ENCODE measurements around the gene SLC22A23. TPM values are rescaled to one million over a fixed set of nuclear protein-coding genes. Genes with fewer than 3 reads are reported as not detected.

Gene SLC22A23
- total RNA-seq, 1 donor from 2014 or later, result 0.05 TPM

DNA sequence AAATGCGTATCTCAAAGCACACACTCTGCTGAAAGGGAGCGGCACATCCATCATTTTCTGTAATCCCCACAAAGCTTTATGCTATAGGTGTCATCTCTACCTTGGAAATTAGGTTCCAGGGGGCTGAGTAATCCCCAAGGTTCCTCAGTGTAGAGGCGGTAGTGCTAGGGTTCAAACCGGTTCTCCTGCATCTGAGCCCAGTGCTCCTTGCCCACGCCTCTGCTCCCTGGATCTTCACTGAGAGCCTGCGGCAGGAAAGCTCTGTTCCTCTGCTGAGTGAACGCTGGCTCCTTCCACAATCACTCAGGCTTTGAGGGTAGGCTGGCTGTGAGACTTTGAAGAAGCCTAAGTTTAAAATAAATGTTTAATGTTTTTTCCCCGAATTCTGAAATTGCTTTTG is 24.9 kb downstream of the SLC22A23 start:
- H3K27ac Mint-ChIP-seq, result no peak overlapping the region
- no peaks in the 10 kb centered on the region for H3K4me1 Mint-ChIP-seq (ENCODE audit: low read depth)
- H3K4me3 Mint-ChIP-seq, result no peak overlapping the region
- H3K36me3 Mint-ChIP-seq (ENCODE audit: low read depth), result no peaks in the 10 kb centered on the region
- no peaks in the 10 kb centered on the region for H3K27me3 Mint-ChIP-seq (ENCODE audit: insufficient read depth)
- intact Hi-C loops (cut with micrococcal nuclease), result no loop called here
- no peak for DNase-seq (ENCODE audit: low spot score)
- no peaks in the 10 kb centered on the region for H3K9me3 Mint-ChIP-seq

DNA sequence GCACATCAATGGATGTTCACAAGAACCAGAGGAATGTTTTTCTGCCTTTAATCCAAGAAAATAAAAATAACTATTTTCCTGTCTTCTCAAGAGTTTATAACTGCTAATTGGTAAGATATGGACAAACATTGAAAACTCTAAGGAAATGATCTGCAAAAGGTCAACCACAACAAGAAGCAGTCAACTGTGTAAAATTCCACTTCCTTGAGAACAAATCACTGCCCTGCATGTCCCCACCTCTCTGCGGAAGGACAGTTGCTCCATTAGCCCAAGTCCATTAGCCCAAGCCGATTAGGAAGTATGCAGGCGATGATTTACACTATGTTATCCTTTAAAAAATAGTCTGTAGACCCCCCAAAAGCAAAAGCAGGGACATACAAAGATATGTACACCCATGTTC is 27.6 kb downstream of the SLC22A23 start:
- no peak for DNase-seq (ENCODE audit: low spot score)
- Mint-ChIP-seq H3K36me3 (ENCODE audit: low read depth) (no peaks in the 10 kb centered on the region), H3K4me3 (no peak overlapping the region), H3K27ac (no peak overlapping the region), H3K4me1 (ENCODE audit: low read depth) (no peaks in the 10 kb centered on the region), H3K9me3 (no peaks in the 10 kb centered on the region), H3K27me3 (ENCODE audit: insufficient read depth) (no peaks in the 10 kb centered on the region)
- intact Hi-C loops (cut with micrococcal nuclease), result no loop called here

DNA sequence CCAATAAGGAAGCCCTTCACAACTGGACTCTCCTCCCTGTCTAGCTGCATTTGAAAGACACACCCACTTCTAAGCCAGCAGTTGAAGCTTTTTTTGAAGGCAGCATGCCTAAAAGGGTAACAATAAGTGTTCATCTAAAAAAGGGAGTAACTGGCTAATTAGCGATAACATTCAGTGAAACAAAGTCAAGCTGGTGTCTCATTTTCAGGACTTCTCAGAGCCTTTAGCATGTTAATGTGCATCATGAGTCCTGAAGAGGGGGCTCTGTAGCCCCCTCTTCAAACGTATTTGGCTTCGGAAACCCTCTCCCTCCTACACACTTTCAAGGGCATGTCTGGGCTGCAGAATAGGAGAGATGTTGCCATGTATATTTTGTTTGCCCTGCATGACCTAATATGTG is 28.1 kb downstream of the SLC22A23 start:
- no peaks in the 10 kb centered on the region for H3K27me3 Mint-ChIP-seq (ENCODE audit: insufficient read depth)
- intact Hi-C loops (cut with micrococcal nuclease), result no loop called here
- H3K9me3 Mint-ChIP-seq, result no peaks in the 10 kb centered on the region
- H3K36me3 Mint-ChIP-seq (ENCODE audit: low read depth), result no peaks in the 10 kb centered on the region
- H3K27ac Mint-ChIP-seq, result no peak overlapping the region
- no peak for DNase-seq (ENCODE audit: low spot score)
- no peaks in the 10 kb centered on the region for H3K4me1 Mint-ChIP-seq (ENCODE audit: low read depth)
- no peak overlapping the region for H3K4me3 Mint-ChIP-seq

DNA sequence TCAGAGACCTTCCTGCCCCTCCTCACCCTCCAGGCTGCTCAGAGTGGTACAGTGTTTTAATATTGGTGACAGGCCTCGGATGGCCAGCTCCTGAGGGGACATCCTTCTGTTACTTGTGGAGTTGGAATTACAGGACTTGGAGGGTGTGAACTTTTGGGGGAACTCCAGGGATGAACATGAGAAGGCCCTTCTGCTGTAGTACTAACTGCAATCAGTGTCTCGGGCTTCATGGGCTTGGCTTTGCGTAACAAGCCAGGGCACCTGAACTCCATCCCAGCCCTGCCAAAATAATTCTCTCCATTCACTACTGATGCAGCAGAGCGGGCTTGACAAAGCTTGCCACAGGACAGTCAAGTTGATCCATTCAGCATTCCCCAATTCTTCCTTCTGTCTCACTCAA is 28.6 kb downstream of the SLC22A23 start:
- no peak for DNase-seq (ENCODE audit: low spot score)
- intact Hi-C loops (cut with micrococcal nuclease), result no loop called here
- Mint-ChIP-seq H3K36me3 (ENCODE audit: low read depth) (no peaks in the 10 kb centered on the region), H3K27me3 (ENCODE audit: insufficient read depth) (peaks cover under 1% of the 10 kb centered on the region), H3K9me3 (no peaks in the 10 kb centered on the region), H3K4me3 (no peak overlapping the region), H3K27ac (no peak overlapping the region), H3K4me1 (ENCODE audit: low read depth) (no peaks in the 10 kb centered on the region)

DNA sequence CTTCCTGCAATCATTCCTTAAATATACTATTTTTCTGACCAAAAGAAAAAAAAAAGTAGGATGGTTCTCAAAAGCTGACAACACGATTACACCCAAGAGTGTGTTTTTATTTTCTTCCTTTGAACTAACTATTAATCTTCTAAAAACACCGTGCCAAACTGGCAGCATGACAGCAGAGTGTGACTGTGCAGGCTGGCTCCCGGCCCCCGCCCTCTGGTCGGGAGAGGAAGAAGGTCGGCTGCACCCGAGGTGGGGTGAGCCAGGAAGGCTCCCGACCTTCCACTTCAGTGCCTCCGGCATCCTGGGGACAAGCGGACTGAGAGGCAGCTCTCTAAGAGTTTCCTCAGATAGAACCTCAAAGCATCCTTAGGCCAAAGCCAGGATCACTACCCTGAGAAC is 29.2 kb downstream of the SLC22A23 start:
- H3K4me1 Mint-ChIP-seq (ENCODE audit: low read depth), result no peaks in the 10 kb centered on the region
- H3K4me3 Mint-ChIP-seq, result no peak overlapping the region
- no peak overlapping the region for H3K27ac Mint-ChIP-seq
- intact Hi-C loops (cut with micrococcal nuclease), result no loop called here
- no peaks in the 10 kb centered on the region for H3K9me3 Mint-ChIP-seq
- H3K36me3 Mint-ChIP-seq (ENCODE audit: low read depth), result no peaks in the 10 kb centered on the region
- DNase-seq (ENCODE audit: low spot score), result no peak
- H3K27me3 Mint-ChIP-seq (ENCODE audit: insufficient read depth), result peaks cover 6% of the 10 kb centered on the region

DNA sequence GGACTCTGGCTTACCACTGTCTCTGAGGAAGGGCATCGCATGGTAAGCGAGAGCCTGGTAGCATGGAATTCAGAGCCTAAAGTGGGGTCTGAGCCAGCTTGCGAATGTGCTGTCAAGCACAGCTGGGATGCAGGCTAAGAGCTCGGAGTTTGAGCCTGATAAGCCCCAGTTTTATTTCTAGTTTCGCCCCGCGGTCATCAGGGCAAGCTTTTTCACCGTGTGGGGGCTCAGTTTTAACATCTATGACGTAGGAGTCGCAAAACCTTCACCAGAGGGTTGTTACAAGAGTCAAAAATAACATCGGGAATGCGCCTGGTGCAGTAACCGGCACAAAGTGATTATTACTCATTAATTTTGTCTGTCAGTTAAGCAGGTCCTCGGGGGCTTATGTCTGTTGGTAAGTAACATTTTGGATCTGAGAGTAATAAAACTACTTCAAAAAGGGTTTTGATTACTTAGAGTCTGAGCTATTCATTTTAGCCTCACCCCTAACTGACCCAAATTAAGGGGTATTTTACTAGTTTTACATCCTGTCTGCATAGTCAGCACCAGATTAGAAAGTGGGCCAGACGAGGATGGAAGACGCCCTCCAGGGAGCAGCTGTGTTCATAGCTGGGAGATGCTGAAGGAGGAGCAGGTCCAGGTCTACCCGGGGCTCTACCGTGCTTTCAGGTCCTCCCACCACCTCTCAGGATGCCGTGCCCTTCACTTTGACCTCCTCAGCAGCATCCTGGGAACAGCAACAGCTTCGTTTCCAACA is 29.7 kb downstream of the SLC22A23 start:
- no peaks in the 10 kb centered on the region for H3K4me1 Mint-ChIP-seq (ENCODE audit: low read depth)
- DNase-seq (ENCODE audit: low spot score), result no peak
- H3K36me3 Mint-ChIP-seq (ENCODE audit: low read depth), result no peaks in the 10 kb centered on the region
- no peak overlapping the region for H3K4me3 Mint-ChIP-seq
- no peak overlapping the region for H3K27ac Mint-ChIP-seq
- intact Hi-C loops (cut with micrococcal nuclease), result no loop called here
- no peaks in the 10 kb centered on the region for H3K9me3 Mint-ChIP-seq
- peaks cover 7% of the 10 kb centered on the region for H3K27me3 Mint-ChIP-seq (ENCODE audit: insufficient read depth)

DNA sequence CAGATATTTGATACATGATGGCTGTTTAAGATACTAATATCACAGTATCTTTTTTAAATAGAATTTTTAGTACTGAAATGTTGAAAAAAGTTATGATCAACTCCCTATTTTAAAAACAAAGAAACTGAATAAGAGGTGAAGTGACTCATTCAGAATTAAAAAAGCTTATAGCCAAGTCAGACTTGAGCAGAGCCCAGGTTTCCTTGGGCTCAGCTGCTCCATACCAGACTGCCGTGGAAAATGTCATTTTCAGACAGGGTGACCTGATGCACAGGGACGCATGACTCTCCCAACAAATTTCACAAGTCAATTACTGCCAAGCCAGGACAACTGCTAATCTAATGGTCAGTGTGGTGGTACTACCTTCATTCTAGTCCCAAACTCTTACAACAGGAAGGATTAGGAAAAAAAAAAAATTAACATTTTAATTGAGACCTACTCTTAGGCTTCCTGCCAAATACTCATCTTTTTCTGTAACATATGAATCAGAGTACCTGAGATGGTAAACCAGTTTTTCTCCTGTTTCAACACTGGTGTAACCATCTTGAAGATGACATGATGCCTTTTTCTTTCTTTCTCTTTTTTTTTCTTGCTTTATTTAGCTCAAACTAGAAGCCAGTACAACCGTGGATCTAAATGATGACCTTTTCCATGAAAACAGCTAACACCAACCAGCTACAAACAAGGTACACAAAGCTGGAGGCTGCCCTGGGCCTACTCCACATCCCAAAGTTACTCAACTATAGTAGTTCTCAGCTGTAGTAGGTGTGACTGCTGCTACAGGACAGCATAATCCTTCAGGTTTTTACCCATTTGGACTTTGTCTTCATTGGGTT is 30.5 kb downstream of the SLC22A23 start:
- Mint-ChIP-seq H3K27me3 (ENCODE audit: insufficient read depth) (peaks cover 7% of the 10 kb centered on the region), H3K4me3 (no peak overlapping the region)

DNA sequence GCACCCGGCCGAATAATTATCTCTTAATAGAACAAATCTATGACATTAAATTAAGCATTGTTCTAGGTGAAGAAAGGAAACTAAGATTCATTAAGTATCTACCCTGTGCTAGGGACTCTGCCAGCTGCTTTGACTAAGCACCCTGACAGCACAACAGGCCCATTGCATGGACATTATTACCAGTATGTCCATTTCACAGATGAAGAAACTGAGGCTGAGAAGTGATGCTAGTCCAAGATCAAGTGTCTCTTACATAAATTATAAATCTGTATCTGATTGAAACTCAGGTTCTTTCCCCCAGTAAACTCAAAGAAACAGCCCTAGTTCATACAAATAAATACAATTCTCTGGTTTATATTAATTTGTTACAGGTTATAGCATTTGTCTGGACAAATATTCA is 31.3 kb downstream of the SLC22A23 start:
- intact Hi-C loops (cut with micrococcal nuclease), result no loop called here
- Mint-ChIP-seq H3K4me3 (no peak overlapping the region), H3K27me3 (ENCODE audit: insufficient read depth) (peaks cover 7% of the 10 kb centered on the region), H3K4me1 (ENCODE audit: low read depth) (no peaks in the 10 kb centered on the region), H3K27ac (no peak overlapping the region), H3K9me3 (no peaks in the 10 kb centered on the region), H3K36me3 (ENCODE audit: low read depth) (no peaks in the 10 kb centered on the region)
- DNase-seq (ENCODE audit: low spot score), result no peak

More for the DNA sequence above, 30.5 kb downstream of the SLC22A23 start:
- Mint-ChIP-seq H3K27ac (no peak overlapping the region), H3K36me3 (ENCODE audit: low read depth) (no peaks in the 10 kb centered on the region), H3K4me1 (ENCODE audit: low read depth) (no peaks in the 10 kb centered on the region), H3K9me3 (no peaks in the 10 kb centered on the region)
- no peak for DNase-seq (ENCODE audit: low spot score)
- intact Hi-C loops (cut with micrococcal nuclease), result no loop called here

DNA sequence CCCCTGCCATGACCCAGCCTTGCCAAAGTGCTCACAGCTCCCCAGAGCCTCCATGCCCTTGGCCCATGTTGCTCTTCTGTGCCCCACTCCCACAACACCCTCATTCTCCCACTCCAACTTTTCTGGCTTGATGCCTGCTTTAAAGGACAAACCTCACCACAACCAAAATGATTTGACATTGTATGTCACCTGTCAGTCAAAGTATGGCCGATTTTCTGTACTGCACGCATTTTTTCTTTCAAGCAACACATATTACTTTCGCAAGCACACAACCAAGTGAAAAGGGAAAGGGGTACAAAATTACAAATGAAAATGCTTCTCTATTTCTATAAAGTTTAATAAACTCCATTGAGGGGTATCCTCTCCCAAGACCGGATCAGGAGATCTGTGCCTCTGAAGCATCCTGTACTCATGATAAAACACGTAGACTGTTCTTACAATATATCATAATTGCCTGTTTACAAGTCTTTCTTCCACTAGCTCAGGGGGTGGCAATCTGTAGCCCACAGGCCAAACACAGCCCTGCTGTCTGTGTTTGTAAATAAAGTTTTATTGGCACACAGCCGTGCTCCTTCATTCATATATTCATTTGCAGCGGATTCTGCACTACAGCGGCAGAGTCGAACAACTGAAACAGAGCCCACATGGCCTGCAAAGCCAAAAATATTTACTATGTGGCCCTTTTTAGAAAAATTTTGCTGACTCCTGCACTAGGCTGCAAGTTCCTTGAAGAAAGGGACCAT is 32.5 kb downstream of the SLC22A23 start:
- H3K4me1 Mint-ChIP-seq (ENCODE audit: low read depth), result no peaks in the 10 kb centered on the region

DNA sequence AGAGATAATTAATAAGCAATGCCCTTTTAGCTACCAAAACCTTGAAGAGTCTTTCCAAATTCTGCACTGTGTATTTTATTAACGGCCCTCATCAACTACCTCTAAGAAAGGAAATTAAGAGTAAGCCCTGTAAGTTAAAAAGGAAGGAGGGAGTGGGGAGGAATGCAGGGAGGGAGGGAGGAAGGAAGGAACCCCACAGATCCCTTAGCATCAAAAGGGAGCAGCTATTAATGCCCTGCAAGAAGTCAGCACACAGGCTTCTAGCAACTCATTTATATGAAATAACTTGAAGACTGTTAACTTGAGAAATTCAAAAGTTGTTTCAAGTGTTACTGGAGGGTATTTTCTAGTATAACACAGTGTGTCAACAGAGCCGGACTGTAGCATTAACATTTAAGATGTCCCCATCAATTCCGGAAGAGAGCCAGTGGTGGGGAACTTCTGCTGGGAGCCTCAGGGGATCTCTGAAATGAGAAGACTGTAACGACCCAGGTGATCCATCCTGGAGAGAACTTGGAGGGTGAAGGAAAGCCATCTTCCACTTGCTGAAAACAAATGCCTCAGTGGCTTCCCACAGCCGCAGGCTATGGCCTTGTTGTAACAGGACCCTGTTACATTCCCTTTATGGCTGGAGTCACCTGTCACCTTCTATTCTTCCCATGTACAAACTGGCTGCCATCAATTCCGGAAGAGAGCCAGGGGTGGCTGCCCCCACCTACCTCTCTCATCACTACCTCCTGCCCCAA is 33.2 kb downstream of the SLC22A23 start:
- H3K9me3 Mint-ChIP-seq, result no peaks in the 10 kb centered on the region
- H3K27ac Mint-ChIP-seq, result no peak overlapping the region
- peaks cover 9% of the 10 kb centered on the region for H3K27me3 Mint-ChIP-seq (ENCODE audit: insufficient read depth)
- no peaks in the 10 kb centered on the region for H3K4me1 Mint-ChIP-seq (ENCODE audit: low read depth)
- H3K36me3 Mint-ChIP-seq (ENCODE audit: low read depth), result no peaks in the 10 kb centered on the region
- no peak for DNase-seq (ENCODE audit: low spot score)
- intact Hi-C loops (cut with micrococcal nuclease), result no loop called here
- H3K4me3 Mint-ChIP-seq, result no peak overlapping the region

More for the DNA sequence above, 32.5 kb downstream of the SLC22A23 start:
- no peak overlapping the region for H3K27ac Mint-ChIP-seq
- no peak for DNase-seq (ENCODE audit: low spot score)
- H3K36me3 Mint-ChIP-seq (ENCODE audit: low read depth), result no peaks in the 10 kb centered on the region
- H3K4me3 Mint-ChIP-seq, result no peak overlapping the region
- intact Hi-C loops (cut with micrococcal nuclease), result no loop called here
- no peaks in the 10 kb centered on the region for H3K9me3 Mint-ChIP-seq
- peaks cover 7% of the 10 kb centered on the region for H3K27me3 Mint-ChIP-seq (ENCODE audit: insufficient read depth)

DNA sequence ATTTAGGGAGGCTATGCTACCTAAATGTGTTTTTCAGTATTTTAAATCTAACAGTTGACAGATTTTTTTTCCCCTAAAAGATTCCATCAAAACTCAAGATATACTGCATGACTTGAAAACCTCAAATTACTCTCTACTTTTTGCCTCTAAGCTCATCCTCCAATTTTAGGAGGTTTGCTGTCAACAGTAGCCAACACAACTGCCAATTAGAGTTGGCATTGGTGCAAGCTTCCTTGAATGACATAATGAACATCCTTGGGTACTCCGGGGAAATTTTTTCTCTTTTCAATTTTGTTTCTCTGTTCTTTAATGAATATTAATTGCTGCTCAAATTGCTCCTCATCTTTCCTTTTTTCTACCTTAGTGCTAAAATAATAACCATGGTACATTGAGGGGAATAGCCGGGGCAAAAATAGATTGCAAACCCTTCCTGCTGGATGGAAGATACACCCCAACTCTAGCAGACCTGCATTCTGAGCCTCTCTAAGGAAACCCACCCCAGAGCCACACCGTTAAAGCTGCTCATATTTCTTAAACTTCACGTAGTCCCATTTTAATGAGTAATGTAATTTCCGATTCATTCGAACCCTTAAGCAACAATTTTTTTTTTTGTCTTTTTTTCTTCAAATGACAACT is 34.3 kb downstream of the SLC22A23 start:
- no peak for DNase-seq (ENCODE audit: low spot score)
- intact Hi-C loops (cut with micrococcal nuclease), result no loop called here
- no peak overlapping the region for H3K4me3 Mint-ChIP-seq
- no peaks in the 10 kb centered on the region for H3K4me1 Mint-ChIP-seq (ENCODE audit: low read depth)
- H3K27ac Mint-ChIP-seq, result no peak overlapping the region
- no peaks in the 10 kb centered on the region for H3K36me3 Mint-ChIP-seq (ENCODE audit: low read depth)
- no peaks in the 10 kb centered on the region for H3K9me3 Mint-ChIP-seq
- peaks cover 9% of the 10 kb centered on the region for H3K27me3 Mint-ChIP-seq (ENCODE audit: insufficient read depth)

DNA sequence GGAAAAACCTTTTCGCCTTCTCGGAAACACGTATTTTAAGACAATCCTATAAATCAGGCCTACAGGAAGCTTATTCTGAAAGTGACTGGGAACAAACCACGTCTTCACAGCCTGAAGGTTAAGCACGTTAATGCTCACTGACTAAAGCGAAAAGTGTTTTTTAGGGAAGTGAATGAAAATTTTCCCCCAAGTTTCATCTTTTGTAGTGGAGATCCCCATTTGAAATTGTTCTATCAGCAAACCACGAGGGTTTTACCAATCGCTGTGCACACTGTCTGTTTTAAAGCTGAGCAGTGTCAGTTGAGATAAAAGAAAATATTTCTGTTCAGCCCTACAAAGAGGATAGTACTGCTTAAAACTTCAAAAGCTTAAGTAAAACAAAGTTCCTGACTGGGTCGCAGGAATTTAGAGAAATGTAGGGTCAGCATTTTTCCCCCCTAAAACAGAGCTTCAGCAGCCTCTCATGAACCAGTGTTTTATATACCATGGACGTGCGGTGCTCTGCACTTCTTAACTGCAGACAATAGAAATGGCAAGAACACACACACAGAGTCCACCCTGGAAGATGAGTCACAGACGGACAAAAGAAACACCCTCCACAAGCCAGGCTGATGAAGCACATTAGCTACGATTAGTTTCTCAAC is 34.9 kb downstream of the SLC22A23 start:
- Mint-ChIP-seq H3K36me3 (ENCODE audit: low read depth) (no peaks in the 10 kb centered on the region), H3K4me3 (no peak overlapping the region), H3K4me1 (ENCODE audit: low read depth) (no peaks in the 10 kb centered on the region), H3K9me3 (no peaks in the 10 kb centered on the region), H3K27ac (no peak overlapping the region), H3K27me3 (ENCODE audit: insufficient read depth) (peaks cover 9% of the 10 kb centered on the region)
- DNase-seq (ENCODE audit: low spot score), result no peak
- intact Hi-C loops (cut with micrococcal nuclease), result no loop called here
